ENCODE results near the gene C5. TPM values are rescaled to one million over a fixed set of nuclear protein-coding genes. Genes with fewer than 3 reads are reported as not detected.
A peak's percentile ranks its signal among the peaks of the same experiment; 100 is the strongest.

The C5 gene
- total RNA-seq, 1 donor from 2014 or later = 1.6 TPM

DNA sequence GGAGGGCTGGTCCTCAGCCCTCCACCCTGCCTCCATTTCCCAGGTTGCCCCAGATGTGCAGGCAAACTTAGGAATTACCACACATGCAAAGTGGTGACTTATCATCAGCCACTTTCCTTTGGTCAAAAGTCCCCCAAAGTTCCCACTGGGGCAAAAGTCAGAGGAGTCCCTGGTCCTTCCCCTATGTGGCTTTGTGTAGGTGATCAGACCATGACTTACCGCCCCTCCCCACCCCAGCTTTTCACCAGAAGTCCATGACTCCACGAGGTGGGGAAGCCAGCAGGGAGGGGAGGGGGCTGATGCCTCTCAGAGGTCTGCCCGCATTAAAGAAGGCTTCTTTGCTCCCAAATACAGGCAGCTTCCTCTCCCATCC lies 129.3 kb downstream of the C5 start:
- ATAC-seq (no peak), DNase-seq (ENCODE audit: missing footprints) (no peak)
- intact Hi-C loops (cut with DNase I) = no loop called here

DNA sequence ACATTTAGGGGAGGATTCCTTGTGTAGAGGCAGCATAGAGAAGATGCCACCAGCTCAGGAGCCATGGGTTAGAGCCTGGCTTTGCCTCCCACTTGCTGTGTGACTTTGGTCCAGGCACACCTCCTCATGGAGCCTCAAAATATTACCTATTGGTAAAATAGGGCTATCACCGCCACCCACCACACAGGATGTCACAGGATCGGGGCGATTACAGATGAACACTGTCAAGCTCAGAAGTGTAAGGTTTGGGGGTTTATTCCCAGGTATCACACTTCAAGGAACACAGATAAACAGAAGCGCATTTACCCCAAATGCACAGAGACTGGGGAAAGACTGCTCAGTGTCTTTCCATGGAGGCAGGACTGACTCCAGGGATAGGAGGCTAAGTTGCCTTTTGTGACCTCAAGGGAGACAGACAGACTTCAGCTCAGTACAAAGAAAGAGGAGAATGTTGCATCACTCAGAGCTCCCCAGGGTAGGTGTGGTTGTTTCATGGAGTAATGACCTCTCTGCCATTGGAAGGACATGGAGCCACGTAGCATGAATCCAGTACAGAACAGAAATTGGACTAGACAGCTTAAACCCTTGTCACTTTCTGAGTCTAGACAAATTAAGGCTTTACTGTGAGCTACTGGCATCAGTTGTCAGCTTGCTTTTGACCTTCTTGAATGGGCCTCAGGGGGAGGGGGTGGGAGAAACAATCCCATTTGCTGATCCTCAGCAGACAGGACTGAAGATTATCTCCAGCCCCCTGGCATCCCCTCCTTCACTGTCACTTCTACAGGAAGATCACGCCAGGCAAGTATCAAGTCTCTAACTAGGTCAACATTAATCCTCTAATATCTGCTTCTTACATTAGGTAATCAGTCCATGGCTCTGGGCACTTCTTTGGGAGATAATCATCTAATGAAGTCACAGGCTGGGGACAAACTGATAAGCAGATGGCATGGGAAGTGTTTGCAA lies 130.0 kb downstream of the C5 start:
- ATAC-seq (peak; percentile 89), DNase-seq (ENCODE audit: missing footprints) (no peak)
- intact Hi-C loops (cut with DNase I) = loop anchor here (2.0 kb wide), 1 partner anchor 25 kb away; no protein-coding TSS in a partner anchor

DNA sequence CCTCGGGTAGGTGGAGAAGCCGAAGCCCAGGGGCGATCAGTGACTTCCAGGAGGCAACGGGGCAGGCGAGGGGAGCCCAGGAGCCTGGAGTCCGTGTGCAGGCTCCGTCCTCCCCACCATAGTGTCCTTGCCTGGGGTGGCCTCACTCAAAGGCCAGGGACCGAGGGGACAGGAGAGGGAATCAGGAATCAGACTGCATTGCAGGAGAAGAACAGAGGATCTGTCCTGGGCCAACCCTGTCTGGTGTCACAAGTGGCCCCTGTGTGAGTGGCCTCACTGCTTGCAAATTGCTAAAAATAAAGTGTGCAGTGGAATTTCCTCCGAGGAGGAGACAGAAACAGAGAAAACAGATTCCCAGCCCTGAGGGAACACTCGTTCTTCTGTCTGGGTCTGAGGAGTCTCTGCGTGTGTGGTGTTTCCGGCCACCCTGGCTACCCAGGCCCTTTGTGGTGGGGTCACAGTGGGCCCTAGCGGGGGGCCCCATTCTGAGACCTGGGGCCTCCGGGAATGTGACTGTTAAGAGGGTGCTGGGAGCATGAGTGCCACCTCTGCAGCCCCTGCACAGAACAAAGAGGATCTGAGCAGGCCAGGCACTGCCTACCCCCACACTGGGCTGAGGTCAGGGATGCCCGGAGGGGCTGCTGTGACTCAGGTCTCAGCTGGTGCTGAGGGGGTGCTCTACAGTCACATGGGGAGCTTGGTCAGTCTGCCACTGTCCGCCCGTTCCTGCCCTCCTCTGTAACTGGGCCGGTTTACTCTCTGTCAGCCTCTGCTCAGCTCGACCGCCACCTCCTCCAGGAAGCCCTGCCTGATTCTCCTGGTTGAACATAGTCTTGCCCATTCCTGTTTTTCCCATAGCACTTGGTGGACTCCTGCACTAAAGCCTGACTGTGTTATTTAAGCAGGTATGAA lies 130.9 kb downstream of the C5 start:
- DNase-seq (ENCODE audit: missing footprints) (no peak), ATAC-seq (peak; percentile 33)
- intact Hi-C loops (cut with DNase I) = loop anchor here (2.0 kb wide), 1 partner anchor 24 kb away; no protein-coding TSS in a partner anchor

DNA sequence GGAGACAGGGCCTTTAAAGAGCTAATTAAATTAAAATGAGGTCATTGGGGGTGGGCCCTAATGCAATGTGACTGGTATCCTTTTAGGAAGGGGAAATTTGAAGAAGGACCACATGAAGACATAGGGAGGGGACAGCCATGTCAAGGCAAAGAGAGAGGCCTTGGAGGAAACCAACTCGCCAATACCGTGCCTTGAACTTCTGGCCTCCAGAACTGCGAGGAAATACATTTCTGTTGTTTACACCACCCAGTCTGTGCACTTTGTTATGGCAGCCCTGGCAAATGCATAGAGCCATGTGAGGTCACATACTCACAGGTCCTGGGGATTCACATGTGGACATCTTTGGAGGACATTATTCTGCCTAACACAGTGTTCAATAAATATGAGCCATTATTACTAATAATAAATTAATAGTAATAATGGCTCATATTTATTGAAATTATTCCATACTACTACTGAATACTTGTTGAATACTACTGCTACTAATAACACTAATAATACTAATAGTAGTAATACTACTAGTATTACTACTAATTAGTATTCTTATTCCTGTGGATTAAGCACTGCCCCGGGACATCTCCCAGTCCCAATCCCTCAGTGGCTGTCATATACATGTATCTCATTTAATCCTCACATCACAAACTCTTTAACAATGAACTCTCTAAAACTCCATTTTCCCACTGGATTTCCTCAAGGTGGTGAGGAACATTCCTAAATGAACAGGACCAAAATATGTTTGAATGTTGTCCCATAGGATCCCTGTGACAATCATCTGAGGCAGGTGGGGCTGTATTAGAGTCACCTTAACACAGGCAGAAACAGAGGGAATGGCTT lies 131.9 kb downstream of the C5 start:
- DNase-seq (ENCODE audit: missing footprints) = no peak
- ATAC-seq = no peak
- intact Hi-C loops (cut with DNase I) = loop anchor here (2.0 kb wide), 1 partner anchor 23 kb away; no protein-coding TSS in a partner anchor

DNA sequence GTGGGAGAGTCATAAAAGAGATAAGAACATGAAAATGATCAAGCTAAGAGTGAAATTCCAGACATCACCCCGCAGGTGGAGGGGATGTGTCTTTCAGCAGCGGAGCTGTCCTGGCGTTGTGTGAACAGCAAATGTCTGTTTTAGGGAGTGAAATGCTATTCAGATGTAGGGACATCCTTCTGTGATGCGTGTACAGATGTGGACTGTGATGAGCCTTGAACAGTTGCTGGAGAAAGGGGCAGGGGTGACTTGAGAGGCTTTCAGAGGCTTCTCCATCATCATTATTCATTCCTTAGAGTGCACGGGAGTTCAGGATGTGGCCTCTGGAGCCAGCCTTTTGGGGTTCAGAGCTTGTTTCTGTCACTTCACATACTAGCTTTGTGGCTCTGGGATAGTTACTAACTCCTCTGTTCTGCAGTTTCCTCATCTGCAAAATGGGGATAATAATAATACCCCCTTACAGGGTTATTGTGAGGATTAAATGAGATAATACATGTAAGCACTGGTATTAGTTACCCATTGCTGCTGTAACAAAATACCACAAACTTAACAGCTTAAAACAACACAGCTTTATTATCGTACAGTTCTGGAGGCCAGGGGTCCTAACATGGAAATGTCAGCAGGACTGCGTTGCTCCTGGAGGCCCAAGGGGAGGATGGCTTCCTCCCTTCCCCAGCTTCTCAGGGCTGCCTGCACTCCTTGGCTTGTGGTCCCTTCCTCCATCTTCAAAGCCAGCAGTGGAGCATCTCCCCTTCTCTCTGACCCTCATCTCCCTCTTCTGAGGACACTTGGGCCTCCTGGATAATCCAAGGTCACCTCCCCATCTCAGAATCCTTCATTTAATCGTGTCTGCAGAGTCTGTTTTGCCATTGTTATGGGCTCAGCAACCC lies 132.8 kb downstream of the C5 start:
- ATAC-seq = no peak
- DNase-seq (ENCODE audit: missing footprints) = no peak
- intact Hi-C loops (cut with DNase I) = no loop called here

DNA sequence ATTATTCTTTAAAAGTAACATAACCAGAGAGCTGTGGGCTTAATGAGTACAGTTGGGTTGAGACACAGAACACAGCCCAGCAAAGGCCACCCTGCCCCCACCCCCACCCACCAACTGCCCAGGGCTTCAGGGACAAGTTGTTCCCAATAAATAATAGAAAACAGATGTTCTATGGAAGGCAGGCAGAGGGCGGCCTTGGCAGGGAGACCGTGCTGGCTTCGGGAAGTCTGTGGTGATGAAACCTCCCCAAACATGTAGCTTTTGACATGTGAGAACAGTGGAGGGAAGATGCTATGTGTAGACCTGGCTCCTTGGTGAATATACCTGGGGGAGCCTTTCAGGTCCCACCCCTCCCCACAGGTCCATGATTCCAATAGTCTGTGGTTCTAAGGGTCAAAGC lies 133.5 kb downstream of the C5 start:
- intact Hi-C loops (cut with DNase I) = no loop called here
- DNase-seq (ENCODE audit: missing footprints) (peak; percentile 74), ATAC-seq (peak; percentile 50)

DNA sequence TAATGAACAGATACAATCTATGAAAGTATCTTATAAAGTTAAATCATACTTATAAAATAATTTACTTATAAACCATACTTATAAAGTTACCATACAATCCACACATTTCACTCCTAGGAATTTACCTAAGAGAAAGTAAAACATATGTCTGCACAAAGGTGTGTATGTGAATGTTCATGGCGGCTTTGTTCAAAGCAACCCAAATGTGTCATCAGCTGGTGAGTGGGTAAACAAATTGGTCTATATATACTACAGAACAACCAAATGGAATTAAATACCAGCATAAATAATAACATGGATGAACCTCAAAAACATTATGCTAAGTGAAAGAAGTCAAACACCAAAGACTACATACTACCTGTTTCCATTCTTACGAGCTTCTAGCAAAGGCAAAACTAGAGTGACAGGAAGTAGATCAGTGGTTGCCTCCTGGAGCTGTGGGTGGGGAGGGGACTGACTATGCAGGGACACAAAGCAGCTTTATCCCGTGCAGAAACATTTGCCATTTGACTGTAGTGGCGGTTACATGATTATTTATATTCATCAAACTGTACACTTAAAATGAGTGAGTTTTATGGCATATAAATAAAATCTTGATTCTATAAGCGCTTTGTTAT lies 134.1 kb downstream of the C5 start:
- ATAC-seq (no peak), DNase-seq (ENCODE audit: missing footprints) (no peak)
- intact Hi-C loops (cut with DNase I) = no loop called here

DNA sequence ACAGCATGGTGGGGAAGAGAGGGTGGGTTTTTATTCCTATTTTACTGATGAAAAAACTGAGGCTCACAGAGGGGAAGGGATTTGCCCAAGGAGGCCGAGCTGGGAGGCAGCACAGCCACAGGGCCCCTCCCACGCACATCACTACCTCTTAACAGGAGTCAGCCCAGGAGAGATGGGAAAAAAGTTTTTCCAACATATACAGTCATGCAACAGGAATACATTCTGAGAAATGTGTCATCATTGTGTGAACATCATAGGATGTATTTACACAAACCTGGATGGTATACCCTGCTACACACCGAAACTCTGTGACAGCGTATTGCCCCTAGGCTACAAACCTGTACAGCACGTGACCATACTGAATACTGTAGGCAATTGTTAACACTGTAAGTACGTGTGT lies 135.1 kb downstream of the C5 start:
- intact Hi-C loops (cut with DNase I) = no loop called here
- DNase-seq (ENCODE audit: missing footprints) = no peak
- ATAC-seq = no peak

DNA sequence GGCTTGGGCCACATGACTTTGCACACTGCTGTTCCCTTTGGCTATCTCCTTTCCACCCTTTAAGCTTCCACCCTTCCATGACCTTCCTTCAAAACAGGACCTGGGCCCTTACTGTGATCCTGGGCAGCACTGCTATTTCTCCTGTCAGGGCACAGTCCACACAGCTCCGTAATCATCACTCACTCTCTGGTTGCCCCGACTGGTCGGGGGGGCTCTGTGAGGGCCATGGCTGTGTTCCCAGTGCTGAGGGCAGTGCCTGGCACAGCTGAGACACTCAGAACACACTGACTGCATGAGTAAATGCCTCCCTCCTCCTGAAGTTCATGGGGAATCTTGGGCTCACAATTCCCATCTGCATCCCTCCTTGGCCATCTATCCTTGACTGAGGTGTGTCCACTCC lies 135.7 kb downstream of the C5 start:
- DNase-seq (ENCODE audit: missing footprints) (no peak), ATAC-seq (peak; percentile 39)
- intact Hi-C loops (cut with DNase I) = no loop called here

DNA sequence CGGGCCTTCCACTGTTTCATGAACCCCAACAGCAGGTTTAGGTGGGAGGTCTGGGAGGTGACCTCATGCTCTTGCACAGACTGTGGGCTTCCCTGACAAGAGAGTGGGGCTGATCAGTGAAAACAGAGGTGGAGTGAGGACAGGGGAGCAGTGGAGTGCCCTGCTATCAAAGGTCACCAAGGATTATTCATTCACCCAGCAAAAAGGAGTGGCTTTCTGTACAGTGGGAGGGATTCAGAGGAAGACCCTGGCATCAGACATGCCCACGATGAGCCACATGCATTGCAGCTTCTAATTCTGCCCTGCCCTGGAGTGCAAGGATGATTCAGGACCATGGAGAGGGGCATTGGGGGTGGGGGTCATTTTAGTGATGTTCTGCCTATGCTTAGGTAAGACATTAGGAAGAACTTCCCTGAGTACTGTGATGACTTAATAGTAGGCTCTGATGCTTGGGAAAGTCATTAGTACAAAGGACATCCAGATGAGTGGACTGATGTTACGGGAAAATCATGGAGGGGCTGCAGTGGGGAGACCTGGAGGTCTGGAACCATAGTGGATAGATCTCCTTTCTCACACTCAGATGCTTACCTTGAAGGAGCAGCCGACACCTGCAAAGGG lies 136.3 kb downstream of the C5 start:
- ATAC-seq = no peak
- no peak for DNase-seq (ENCODE audit: missing footprints)
- intact Hi-C loops (cut with DNase I) = no loop called here

DNA sequence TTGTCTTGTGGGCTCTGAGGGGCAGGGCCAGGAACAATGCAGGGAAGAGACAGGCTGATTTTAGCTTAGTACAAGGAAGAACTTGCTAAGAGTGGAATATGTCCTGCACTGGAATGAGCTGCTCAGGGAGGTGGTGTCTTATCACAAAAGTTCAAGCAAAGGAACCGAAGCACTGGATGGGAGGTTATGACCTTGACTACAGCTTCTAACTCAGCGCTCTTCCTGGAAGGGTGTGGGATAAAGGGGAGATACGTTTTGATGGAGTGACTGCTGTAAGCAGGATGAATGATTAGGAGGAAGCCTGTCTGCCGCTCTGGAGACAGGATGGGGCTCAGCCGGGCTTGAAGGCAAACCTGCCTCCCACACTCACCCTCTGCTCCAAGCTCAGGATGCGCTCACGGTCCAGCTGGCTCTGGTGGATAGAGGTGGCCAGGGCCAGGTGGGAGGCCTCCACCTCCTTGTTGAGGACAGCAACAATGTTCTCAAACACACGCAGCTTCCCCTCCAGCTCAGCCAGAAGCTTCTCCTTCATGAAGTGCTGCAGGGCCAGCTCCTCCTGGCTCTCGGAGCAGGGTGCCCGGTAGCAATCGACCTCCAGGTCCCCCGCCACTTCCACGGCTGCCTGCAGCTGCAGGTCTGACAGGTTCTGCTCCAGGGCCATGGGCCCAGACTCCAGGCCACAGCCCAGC lies 137.0 kb downstream of the C5 start:
- DNase-seq (ENCODE audit: missing footprints) (no peak), ATAC-seq (no peak)
- intact Hi-C loops (cut with DNase I) = no loop called here

DNA sequence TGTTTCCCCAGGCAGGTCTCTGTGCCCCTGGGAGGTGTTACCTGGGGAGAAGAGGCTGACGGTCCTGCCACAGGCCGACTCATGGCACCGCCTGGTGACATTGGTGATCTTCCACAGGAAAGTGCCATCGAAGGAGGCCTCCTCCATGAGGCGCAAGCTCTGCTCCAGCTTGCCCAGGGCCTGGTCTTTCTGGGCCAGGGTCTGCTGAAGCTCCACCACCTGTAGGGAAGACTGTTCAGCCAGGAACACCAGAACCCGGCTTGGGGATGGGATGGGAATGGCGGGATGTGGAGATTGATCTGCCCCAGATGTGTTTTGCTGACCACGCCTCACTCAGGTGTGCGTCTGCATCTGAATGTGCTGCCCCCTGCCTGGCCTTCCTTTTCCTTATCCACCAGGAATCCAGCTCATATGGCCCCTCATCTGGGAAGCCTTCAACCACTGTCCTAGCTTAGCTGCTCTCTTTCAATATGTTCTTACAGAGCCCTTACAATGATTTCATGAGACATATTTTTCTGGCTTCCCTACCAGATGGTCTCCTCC lies 138.7 kb downstream of the C5 start:
- DNase-seq (ENCODE audit: missing footprints) (no peak), ATAC-seq (no peak)
- intact Hi-C loops (cut with DNase I) = no loop called here

DNA sequence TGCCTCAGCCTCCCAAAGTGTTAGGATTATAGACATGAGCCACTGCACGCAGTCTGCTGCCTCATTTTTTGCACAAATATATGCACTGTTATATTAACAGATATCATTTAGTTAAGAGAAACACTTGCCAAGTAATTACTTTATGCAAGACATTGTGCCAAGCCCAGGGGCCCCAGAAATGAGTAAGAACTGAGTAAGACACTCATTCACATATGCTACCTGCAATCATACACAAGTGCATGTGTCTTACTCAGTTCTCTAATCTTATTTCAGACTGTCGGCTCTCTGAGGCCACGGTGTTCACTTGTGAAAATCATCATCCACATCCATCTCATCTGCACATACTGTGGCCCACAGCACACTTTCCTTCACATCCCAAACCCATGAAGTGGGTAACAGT lies 139.4 kb downstream of the C5 start:
- no peak for ATAC-seq

DNA sequence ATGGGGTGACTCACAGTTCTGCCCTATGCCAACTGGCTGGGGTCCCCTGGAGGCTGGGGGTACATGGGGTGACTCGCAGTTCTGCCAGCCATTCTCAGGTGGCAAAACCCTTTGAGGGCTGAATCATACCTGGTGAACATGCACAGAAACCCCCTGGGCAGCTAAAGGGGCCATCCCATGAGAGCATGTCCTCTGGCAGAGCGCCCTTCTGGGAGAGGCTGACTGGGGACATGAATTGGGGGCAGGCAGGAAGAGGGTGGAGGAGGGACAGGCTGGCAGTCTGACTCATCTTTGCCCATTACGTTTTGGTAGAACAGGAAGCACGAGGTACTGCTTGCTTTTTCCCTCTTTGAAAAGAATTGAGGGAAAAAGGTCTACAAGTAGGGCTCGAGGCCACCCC lies 140.2 kb downstream of the C5 start:
- intact Hi-C loops (cut with DNase I) = no loop called here
- DNase-seq (ENCODE audit: missing footprints) (no peak), ATAC-seq (no peak)

More for the DNA sequence above, 139.4 kb downstream of the C5 start:
- intact Hi-C loops (cut with DNase I) = no loop called here
- no peak for DNase-seq (ENCODE audit: missing footprints)

DNA sequence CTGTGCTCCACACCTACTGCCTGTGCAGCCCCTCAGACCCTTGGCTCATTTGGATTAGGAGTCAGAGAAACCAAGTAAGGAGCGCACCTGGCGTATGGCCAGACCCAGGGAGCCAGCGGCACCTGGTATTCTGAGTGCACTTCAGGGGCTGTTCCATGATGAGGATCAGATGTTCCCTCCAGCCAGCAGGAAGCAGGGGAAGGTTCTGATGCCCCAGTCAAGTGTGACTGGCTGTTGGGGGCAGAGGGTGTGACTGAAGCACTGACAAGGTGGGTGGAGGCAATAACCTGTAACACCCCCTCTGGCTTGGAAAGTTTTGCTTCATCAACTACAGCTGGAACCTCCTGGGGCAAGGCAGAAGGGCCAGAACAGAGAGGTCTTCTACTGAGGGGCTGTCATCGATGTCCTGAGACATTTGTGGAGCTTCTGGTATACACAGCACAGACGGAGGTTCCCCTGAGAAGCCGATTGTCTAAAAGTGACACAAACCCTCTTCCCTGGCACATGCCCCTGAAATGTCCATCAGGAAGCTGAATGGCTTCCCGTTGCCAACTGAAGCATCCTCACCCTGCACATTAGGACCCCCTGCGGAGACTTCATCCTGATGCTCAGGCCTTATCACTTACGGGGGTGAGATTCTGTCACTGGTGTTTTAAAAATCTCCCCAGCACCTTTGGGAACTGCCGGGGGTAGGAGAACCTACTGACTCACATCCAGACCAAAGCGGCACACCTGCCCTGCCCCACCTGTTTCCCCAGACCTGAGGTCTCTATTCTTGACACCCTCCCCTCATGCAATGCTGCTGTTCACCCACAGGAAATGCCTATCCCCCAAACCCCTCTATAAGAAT lies 144.5 kb downstream of the C5 start:
- intact Hi-C loops (cut with DNase I) = no loop called here
- ATAC-seq (no peak), DNase-seq (ENCODE audit: missing footprints) (no peak)
